ENCODE measurements around the gene SYNGAP1. TPM values are rescaled to one million over a fixed set of nuclear protein-coding genes. Genes with fewer than 3 reads are reported as not detected.

Gene SYNGAP1
- total and polyA plus RNA-seq, 2 of the 8 experiments (the other 6 are each of a cell fraction or from before 2014, with no cell fraction given): 31.0 to 101 TPM

GRCh38 chr6:33467091-33467490 is 47.2 kb downstream of the SYNGAP1 start:
- FAIRE-seq (no peak), DNase-seq (ENCODE audit: low read depth in 1 of 2, low spot score in 2 of 2) (no peak)
- peaks cover 0 to 5% of the 10 kb centered on the region in 2 experiments; a peak in 1 of 4 replicates for H3K9me3 ChIP-seq (ENCODE audit: insufficient read depth in 2 of 2, low read depth in 1 of 2, low read length in 1 of 2)
- H2BK120ac ChIP-seq (replicated peaks; ENCODE audit: low read depth, low read length): no peak overlapping the region
- no peak overlapping the region for H3K14ac ChIP-seq (ENCODE audit: insufficient read length)
- no peak overlapping the region for H3K27ac ChIP-seq (ENCODE audit: low read depth, low read length)
- no peak overlapping the region for H3K18ac ChIP-seq (ENCODE audit: extremely low read depth, low read length)
- H2BK20ac ChIP-seq (ENCODE audit: low read length): no peak overlapping the region
- no peak overlapping the region for H3K4me2 ChIP-seq (ENCODE audit: insufficient read depth in 1 of 2, low read depth in 2 of 2, low read length in 2 of 2)
- no peak overlapping the region for H2BK15ac ChIP-seq (ENCODE audit: low read length)
- no peak overlapping the region for H2AK5ac ChIP-seq (ENCODE audit: low read depth, low read length)
- no peak overlapping the region for H3K9ac ChIP-seq (replicated peaks in 1 of 4; ENCODE audit: extremely low read depth in 1 of 4, low read depth in 3 of 4, low read length in 3 of 4)
- TF ChIP-seq ASH2L (IDR thresholded peaks at IDR 0.05; ENCODE audit: low read length) (no peak), CTBP2 (IDR thresholded peaks at IDR 0.05; ENCODE audit: borderline replicate concordance, insufficient read depth, insufficient read length, low read length) (no peak), BACH1 (IDR thresholded peaks at IDR 0.05; ENCODE audit: low read length) (no peak), NRF1 (IDR thresholded peaks at IDR 0.05; ENCODE audit: low read depth, low read length) (no peak), KDM5A (IDR thresholded peaks at IDR 0.05; ENCODE audit: low read length) (no peak)
- no peak overlapping the region for H4K8ac ChIP-seq (ENCODE audit: extremely low read depth, insufficient read depth, low read length)
- H3K79me2 ChIP-seq (ENCODE audit: control insufficient read depth in 1 of 2, insufficient read depth in 2 of 2, low read length in 2 of 2): no peaks in the 10 kb centered on the region
- no peaks in the 10 kb centered on the region for H3K79me1 ChIP-seq (ENCODE audit: low read depth, low read length)
- H3K56ac ChIP-seq (replicated peaks; ENCODE audit: insufficient read length, low read depth, low read length): no peak overlapping the region
- H3K23me2 ChIP-seq (ENCODE audit: low read depth, low read length): no peaks in the 10 kb centered on the region
- no peak overlapping the region for H4K91ac ChIP-seq (replicated peaks; ENCODE audit: insufficient read length, low read length)
- H2AFZ ChIP-seq (ENCODE audit: low read length): no peak overlapping the region
- POLR2A ChIA-PET (ENCODE audit: partially characterized antibody): interaction anchor here (1.5 to 1.7 kb wide), 2 partner anchors 9 to 12 kb away, joined by 4 to 8 read pairs; partner anchors contain the start of gene ZBTB9
- no peak overlapping the region for H4K5ac ChIP-seq (ENCODE audit: insufficient read length, low read depth, low read length)
- H3K4ac ChIP-seq (replicated peaks; ENCODE audit: insufficient read length, low read depth, low read length): no peak overlapping the region
- H3K4me3 ChIP-seq (ENCODE audit: extremely low read depth in 1 of 4, insufficient read depth in 2 of 4, low read depth in 3 of 4, low read length in 4 of 4): no peak overlapping the region
- CTCF ChIA-PET (ENCODE audit: partially characterized antibody): interaction anchor here (1.2 kb wide), 1 partner anchor 11 kb away, joined by 5 read pairs; no protein-coding TSS in a partner anchor
- no peak overlapping the region for H3K23ac ChIP-seq (ENCODE audit: insufficient read length)
- no peaks in the 10 kb centered on the region for H3K27me3 ChIP-seq (replicated peaks in 1 of 4; ENCODE audit: control insufficient read depth in 3 of 4, extremely low read depth in 1 of 4, insufficient read depth in 3 of 4, low read length in 3 of 4)
- no peak overlapping the region for H2BK12ac ChIP-seq (ENCODE audit: low read depth, low read length)
- H2BK5ac ChIP-seq (ENCODE audit: low read depth, low read length): no peak overlapping the region
- H4K20me1 ChIP-seq (replicated peaks in 1 of 2; ENCODE audit: control insufficient read depth in 1 of 2, insufficient read depth in 2 of 2, low read length in 2 of 2): no peaks in the 10 kb centered on the region
- H3K4me1 ChIP-seq (replicated peaks in 1 of 4; ENCODE audit: control insufficient read depth in 3 of 4, insufficient read depth in 4 of 4, low read length in 3 of 4): no peaks in the 10 kb centered on the region
- no peaks in the 10 kb centered on the region for H3K36me3 ChIP-seq (ENCODE audit: control insufficient read depth in 2 of 4, insufficient read depth in 4 of 4, low read length in 3 of 4)
- 79% methylated on average over 7 of the region's 7 CpGs; no CpG with 5 or more reads in 1 of the 2 experiments for WGBS, 2 experiments (ENCODE audit: extremely low coverage in 1 of 2, insufficient coverage in 1 of 2, insufficient read length in 1 of 2, insufficient replicate concordance in 2 of 2, low coverage in 1 of 2, low lambda C conversion rate in 2 of 2, missing lambda C conversion rate in 1 of 2)
